IMR-90 (cell line): ENCODE data around the gene CRISPLD2. TPM values are rescaled to one million over a fixed set of nuclear protein-coding genes. Genes with fewer than 3 reads are reported as not detected.

Experiments used
- ATAC-seq: fragments of 200-7000 bp; cut with Tn5 transposase; 2 replicates; pipeline ENCODE4 v1.9.1; 2020; ENCODE audit warnings: low read depth, mild to moderate bottlenecking, moderate library complexity
- BruUV-seq: library from RNA; stranded (reverse); fragments of 400-500 nt; replicated peaks from 2 replicates; lab custom pipeline; 2021; lab: Mats Ljungman, UMichigan
- CTCF ChIA-PET: fragments of 300-600 bp; formaldehyde crosslinking; extraction: SDS; loops from one replicate; lab custom pipeline; 2021; ENCODE audit warnings: antibody characterized with exemption; lab: Yijun Ruan, JAX
- POLR2A ChIA-PET: fragments of 300-600 bp; sonication (Branson Sonifier 250); formaldehyde crosslinking; loops from one replicate; lab custom pipeline; 2022; ENCODE audit warnings: antibody characterized with exemption; ENCODE audit not compliant: unreplicated experiment; lab: Charles Lee
- DNase-seq: peaks from one replicate; pipeline ENCODE4 v3.0.0; 2013
- H2AFZ ChIP-seq: replicated peaks from 2 replicates; pipeline ENCODE3; 2013; ENCODE audit warnings: low read length, mild to moderate bottlenecking; ENCODE audit not compliant: poor library complexity
- H2AK5ac ChIP-seq: 2 replicates; pipeline ENCODE4 v1.6.1; 2013; ENCODE audit warnings: low read depth, low read length, inconsistent platforms
- H2AK9ac ChIP-seq: replicated peaks from 2 replicates; pipeline ENCODE3; 2013; ENCODE audit warnings: mild to moderate bottlenecking, low read depth, low read length, moderate library complexity; ENCODE audit not compliant: poor library complexity
- H2BK120ac ChIP-seq: 2 replicates; pipeline ENCODE4 v1.6.1; 2013; ENCODE audit warnings: low read depth, low read length, inconsistent platforms
- H2BK15ac ChIP-seq: 3 replicates; pipeline ENCODE4 v1.6.1; 2013; ENCODE audit warnings: low read depth, low read length, inconsistent platforms
- H2BK20ac ChIP-seq: 2 replicates; pipeline ENCODE4 v1.6.1; 2013; ENCODE audit warnings: low read depth, mild to moderate bottlenecking, inconsistent platforms, low read length, moderate library complexity
- H2BK5ac ChIP-seq: 2 replicates; pipeline ENCODE4 v1.6.1; 2013; ENCODE audit warnings: mild to moderate bottlenecking, low read depth, low read length, inconsistent platforms; ENCODE audit not compliant: poor library complexity, severe bottlenecking
- H3K14ac ChIP-seq: replicated peaks from 2 replicates; pipeline ENCODE4 v1.6.1; 2013; ENCODE audit warnings: low read depth, low read length, inconsistent platforms
- H3K18ac ChIP-seq: 2 replicates; pipeline ENCODE4 v1.6.1; 2013; ENCODE audit warnings: low read depth, low read length, control low read depth
- H3K23ac ChIP-seq: 2 replicates; pipeline ENCODE4 v1.6.1; 2013; ENCODE audit warnings: low read depth, low read length, inconsistent platforms
- H3K27ac ChIP-seq: 2 replicates; pipeline ENCODE4 v1.5.1; 2013; ENCODE audit warnings: mild to moderate bottlenecking, control low read depth, low read length; ENCODE audit not compliant: insufficient read depth
- H3K27me3 ChIP-seq: 2 replicates; pipeline ENCODE4 v1.6.1; 2013; ENCODE audit warnings: low read length; ENCODE audit not compliant: control insufficient read depth, insufficient read depth
- H3K36me3 ChIP-seq: 2 replicates; pipeline ENCODE4 v1.6.1; 2013; ENCODE audit warnings: low read length, mixed read lengths; ENCODE audit not compliant: control insufficient read depth, insufficient read depth
- H3K4ac ChIP-seq: 2 replicates; pipeline ENCODE4 v1.6.1; 2013; ENCODE audit warnings: low read depth, low read length, inconsistent platforms
- H3K4me1 ChIP-seq: 2 replicates; pipeline ENCODE4 v1.6.1; 2013; ENCODE audit warnings: low read length, mixed read lengths; ENCODE audit not compliant: control insufficient read depth, insufficient read depth
- H3K4me2 ChIP-seq: 2 replicates; pipeline ENCODE4 v1.6.1; 2013; ENCODE audit warnings: low read depth, mild to moderate bottlenecking, control low read depth, low read length, moderate library complexity
- H3K4me3 ChIP-seq: 2 replicates; pipeline ENCODE4 v1.5.1; 2013; ENCODE audit warnings: low read depth, mild to moderate bottlenecking, control low read depth, low read length, moderate library complexity; ENCODE audit not compliant: insufficient read depth
- H3K56ac ChIP-seq: 2 replicates; pipeline ENCODE4 v1.6.1; 2013; ENCODE audit warnings: low read length, inconsistent platforms; ENCODE audit not compliant: insufficient read depth; ENCODE audit errors: extremely low read depth
- H3K79me1 ChIP-seq, 2 experiments: 2 replicates each; pipeline ENCODE4 v1.6.1; 2013; ENCODE audit warnings: low read length in 2 of 2, inconsistent platforms in 1 of 2, low read depth in 1 of 2
- H3K9ac ChIP-seq: 2 replicates; pipeline ENCODE4 v1.6.1; 2013; ENCODE audit warnings: low read depth, low read length, control low read depth
- H3K9me1 ChIP-seq: 2 replicates; pipeline ENCODE4 v1.6.1; 2013; ENCODE audit warnings: low read length, inconsistent platforms; ENCODE audit not compliant: insufficient read depth
- H3K9me3 ChIP-seq: 2 replicates; pipeline ENCODE4 v1.6.1; 2013; ENCODE audit warnings: low read length; ENCODE audit not compliant: control insufficient read depth, insufficient read depth
- H4K20me1 ChIP-seq: 2 replicates; pipeline ENCODE4 v1.6.1; 2013; ENCODE audit warnings: low read length, inconsistent platforms; ENCODE audit not compliant: insufficient read depth
- H4K5ac ChIP-seq: 2 replicates; pipeline ENCODE4 v1.6.1; 2013; ENCODE audit warnings: mild to moderate bottlenecking, low read depth, low read length, control low read depth
- H4K8ac ChIP-seq, 2 experiments: 2 replicates each; pipeline ENCODE4 v1.6.1; 2013; ENCODE audit warnings: low read depth in 2 of 2, low read length in 2 of 2, control low read depth in 1 of 2, inconsistent platforms in 1 of 2
- H4K91ac ChIP-seq: 2 replicates; pipeline ENCODE4 v1.6.1; 2013; ENCODE audit warnings: low read depth, low read length, inconsistent platforms; ENCODE audit not compliant: insufficient read depth
- BHLHE40 ChIP-seq: fragments of 150-350 bp; IDR thresholded peaks from 2 replicates; pipeline ENCODE4 v1.6.1; 2016; ENCODE audit warnings: mild to moderate bottlenecking, low read depth, low read length
- CEBPB ChIP-seq: IDR thresholded peaks from 2 replicates; pipeline ENCODE4 v1.6.1; 2012; ENCODE audit warnings: low read depth, low read length, improper control_type of control experiment
- FOS ChIP-seq: fragments of 150-350 bp; IDR thresholded peaks from 2 replicates; pipeline ENCODE4 v1.6.1; 2016; ENCODE audit warnings: low read depth, low read length
- MAFK ChIP-seq: IDR thresholded peaks from 2 replicates; pipeline ENCODE4 v1.6.1; 2012; ENCODE audit warnings: low read depth, low read length, improper control_type of control experiment
- POLR2A ChIP-seq: IDR thresholded peaks from 2 replicates; pipeline ENCODE4 v1.6.1; 2012; ENCODE audit warnings: mild to moderate bottlenecking, low read depth, low read length
- RAD21 ChIP-seq: IDR thresholded peaks from 2 replicates; pipeline ENCODE4 v1.6.1; 2012; ENCODE audit warnings: low read length, improper control_type of control experiment
- RCOR1 ChIP-seq: IDR thresholded peaks from 2 replicates; pipeline ENCODE4 v1.6.1; 2012; ENCODE audit warnings: mild to moderate bottlenecking, low read length, improper control_type of control experiment; ENCODE audit not compliant: insufficient replicate concordance
- RFX5 ChIP-seq: IDR thresholded peaks from 2 replicates; pipeline ENCODE4 v1.8.0; 2012; ENCODE audit warnings: low read depth, mild to moderate bottlenecking, low read length, moderate library complexity
- SMC3 ChIP-seq: fragments of 150-350 bp; IDR thresholded peaks from 2 replicates; pipeline ENCODE4 v1.6.1; 2016; ENCODE audit warnings: low read depth, mild to moderate bottlenecking, antibody characterized with exemption, low read length, moderate library complexity
- WGBS, 2 experiments: methylation state at CpG; one replicate each; pipeline versions ENCODE4 v1.1.5 to v1.1.7; 2013; ENCODE audit warnings: missing lambda C conversion rate in 2 of 2; ENCODE audit not compliant: insufficient read length in 1 of 2; ENCODE audit errors: extremely low coverage in 2 of 2; 5-methylcytosine and 5-hydroxymethylcytosine counted together
- dilution Hi-C: fragments of 300-500 bp; cut with HindIII; formaldehyde crosslinking; loops from one replicate; pipeline ENCODE4 v1.14.3; 2018; ENCODE audit warnings: low sequenced_read_pairs; ENCODE audit not compliant: unreplicated experiment
- in situ Hi-C: fragments of 300-500 bp; cut with MboI; formaldehyde crosslinking; loops from 3 replicates; pipeline ENCODE4 v1.14.3; 2019; ENCODE audit warnings: low sequenced_read_pairs, inconsistent platforms, mixed read lengths
- intact Hi-C: fragments of 100-400 bp; cut with micrococcal nuclease; formaldehyde crosslinking; loops from 2 replicates; pipeline ENCODE4 v1.10.0; 2022
- polyA plus RNA-seq, 3 experiments: library from polyadenylated mRNA; depleted of rRNA; stranded (reverse); fragments of >200 nt; gene quantifications; 2 replicates each; pipeline ENCODE4 v1.2.3, GENCODE V29; 2012; ENCODE audit warnings: low replicate concordance in 1 of 3
- total RNA-seq: library from RNA; depleted of rRNA; stranded (reverse); fragments of >200 nt; gene quantifications from 2 replicates; pipeline ENCODE4 v1.2.3, GENCODE V29; 2012
- TF ChIP-seq, protein P1 (sequence below): fragments of 150-350 bp; IDR thresholded peaks from 2 replicates; pipeline ENCODE4 v1.6.1; 2017; ENCODE audit warnings: mild to moderate bottlenecking, antibody characterized with exemption, low read length, low read depth

CRISPLD2 gene
- total and polyA plus RNA-seq, 2 of the 4 experiments (the other 2 are of a cell fraction) = 23.1 to 37.5 TPM

DNA sequence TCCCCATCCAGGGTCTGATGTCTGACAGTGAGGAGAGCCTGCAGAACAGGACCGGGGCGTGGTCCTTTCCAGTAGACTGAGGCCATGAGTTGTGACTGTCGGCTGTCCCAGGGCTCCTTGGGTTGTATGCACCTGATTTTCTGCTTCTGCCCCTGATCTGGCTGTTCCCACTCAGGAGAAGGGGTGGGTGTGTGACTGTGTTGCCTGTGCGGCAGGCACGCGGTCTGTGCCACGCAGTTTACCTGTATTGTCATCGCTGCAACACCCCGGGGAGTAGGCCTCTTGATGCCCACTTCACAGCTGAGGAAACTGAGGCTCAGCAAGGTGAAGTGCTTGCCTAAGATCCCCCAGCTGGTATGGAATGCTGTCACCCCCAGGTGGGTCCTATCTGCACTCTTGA is 1.4 kb downstream of the CRISPLD2 start:
- Histone ChIP-seq H4K91ac (peak overlapping the region; percentile 19; the same call in 1 of the 2 replicates), H4K8ac (no peak overlapping the region), H2BK5ac (no peak overlapping the region), H3K9ac (peak overlapping the region; percentile 61), H3K14ac (peak overlapping the region; percentile 48), H3K27ac (no peak overlapping the region), H3K23ac (peak overlapping the region; percentile 50; the same call in 1 of the 2 replicates), H3K18ac (no peak overlapping the region), H3K4me2 (peak overlapping the region; percentile 75), H2AK5ac (peak overlapping the region; percentile 92), H3K4ac (peak overlapping the region; percentile 51), H3K4me1 (peaks cover 30% of the 10 kb centered on the region), H3K56ac (0 out of 2 replicates have a peak overlapping the region, but pooled peaks have one; percentile 18), H2BK20ac (no peak overlapping the region), H3K36me3 (peaks cover 3% of the 10 kb centered on the region; the same call in 1 of the 2 replicates), H3K9me1 (peaks cover 15% of the 10 kb centered on the region), H3K79me1 (peaks cover 29 to 53% of the 10 kb centered on the region in 2 experiments; a peak in 3 of 4 replicates), H2BK120ac (peak overlapping the region; percentile 45; the same call in 1 of the 2 replicates), H2AK9ac (peak overlapping the region; percentile 90), H4K20me1 (peaks cover 30% of the 10 kb centered on the region), H3K4me3 (peak overlapping the region; percentile 52), H2AFZ (peak overlapping the region; percentile 92), H4K5ac (no peak overlapping the region), H3K9me3 (no peaks in the 10 kb centered on the region), H2BK15ac (no peak overlapping the region), H3K27me3 (no peaks in the 10 kb centered on the region)
- in situ Hi-C loops = no loop called here
- no TSS peak for BruUV-seq
- ChIA-PET CTCF (no interaction called here), POLR2A (interaction anchor here (0.6 to 1.2 kb wide), 2 partner anchors 18 to 62 kb away, joined by 3 to 4 read pairs; no protein-coding TSS in a partner anchor)
- DNase-seq (no peak), ATAC-seq (no peak)
- dilution Hi-C loops = no loop called here
- TF ChIP-seq CEBPB (no peak), RCOR1 (no peak), POLR2A (no peak), FOS (no peak), BHLHE40 (no peak), MAFK (no peak), RFX5 (no peak), RAD21 (no peak), SMC3 (no peak)
- TF ChIP-seq, protein P1, sequence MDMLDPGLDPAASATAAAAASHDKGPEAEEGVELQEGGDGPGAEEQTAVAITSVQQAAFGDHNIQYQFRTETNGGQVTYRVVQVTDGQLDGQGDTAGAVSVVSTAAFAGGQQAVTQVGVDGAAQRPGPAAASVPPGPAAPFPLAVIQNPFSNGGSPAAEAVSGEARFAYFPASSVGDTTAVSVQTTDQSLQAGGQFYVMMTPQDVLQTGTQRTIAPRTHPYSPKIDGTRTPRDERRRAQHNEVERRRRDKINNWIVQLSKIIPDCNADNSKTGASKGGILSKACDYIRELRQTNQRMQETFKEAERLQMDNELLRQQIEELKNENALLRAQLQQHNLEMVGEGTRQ = no peak
- 98% methylated on average over 6 of the region's 9 CpGs; no CpG with 5 or more reads in 1 of the 2 experiments for WGBS, 2 experiments
- intact Hi-C loops = loop anchor here (10.0 kb wide), 1 partner anchor 196 kb away; no protein-coding TSS in a partner anchor
